PFSK-1 (cell line): ENCODE measurements around the gene LAMA3.

Experiments
- POLR2AphosphoS5 ChIP-seq: IDR thresholded peaks from 2 replicates; pipeline ENCODE4 v1.6.1; 2012; ENCODE audit warnings: low read depth, mild to moderate bottlenecking, control low read depth, low read length, moderate library complexity
- SIN3A ChIP-seq: IDR thresholded peaks from 2 replicates; pipeline ENCODE4 v1.6.1; 2012; ENCODE audit warnings: mild to moderate bottlenecking, low read length, moderate library complexity, borderline replicate concordance; ENCODE audit not compliant: insufficient read depth
- TAF1 ChIP-seq: IDR thresholded peaks from 2 replicates; pipeline ENCODE4 v1.6.1; 2012; ENCODE audit warnings: low read length, control low read depth, borderline replicate concordance; ENCODE audit not compliant: insufficient read depth

GRCh38 chr18:23723121-23723520, 33.9 kb downstream of the LAMA3 start:
- TF ChIP-seq POLR2AphosphoS5 (no peak), TAF1 (no peak), SIN3A (no peak)
